ENCODE results near the gene GPC4.

- TF ChIP-seq CTCF (IDR thresholded peaks at IDR 0.05): no peak
- no peak for TF ChIP-seq POLR2A (IDR thresholded peaks at IDR 0.05)
- no peak for TF ChIP-seq POLR2AphosphoS5 (IDR thresholded peaks at IDR 0.05)
These were observed 150.0 kb downstream of the GPC4 start for GRCh38 chrX:133265331-133265730.

Data from prostate gland (tissue), 2 donors.